NCI-H146 treated with DMSO at 0.1 percent for 48 hours (cell line): ENCODE data around the gene ATF4.
A peak's percentile ranks its signal among the peaks of the same experiment; 100 is the strongest.

Source experiments
- DNase-seq: peaks from one replicate; lab custom pipeline; 2025; ENCODE audit not compliant: unreplicated experiment; lab: John Stamatoyannopoulos, UW

ATF4 gene, protein sequence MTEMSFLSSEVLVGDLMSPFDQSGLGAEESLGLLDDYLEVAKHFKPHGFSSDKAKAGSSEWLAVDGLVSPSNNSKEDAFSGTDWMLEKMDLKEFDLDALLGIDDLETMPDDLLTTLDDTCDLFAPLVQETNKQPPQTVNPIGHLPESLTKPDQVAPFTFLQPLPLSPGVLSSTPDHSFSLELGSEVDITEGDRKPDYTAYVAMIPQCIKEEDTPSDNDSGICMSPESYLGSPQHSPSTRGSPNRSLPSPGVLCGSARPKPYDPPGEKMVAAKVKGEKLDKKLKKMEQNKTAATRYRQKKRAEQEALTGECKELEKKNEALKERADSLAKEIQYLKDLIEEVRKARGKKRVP

DNA sequence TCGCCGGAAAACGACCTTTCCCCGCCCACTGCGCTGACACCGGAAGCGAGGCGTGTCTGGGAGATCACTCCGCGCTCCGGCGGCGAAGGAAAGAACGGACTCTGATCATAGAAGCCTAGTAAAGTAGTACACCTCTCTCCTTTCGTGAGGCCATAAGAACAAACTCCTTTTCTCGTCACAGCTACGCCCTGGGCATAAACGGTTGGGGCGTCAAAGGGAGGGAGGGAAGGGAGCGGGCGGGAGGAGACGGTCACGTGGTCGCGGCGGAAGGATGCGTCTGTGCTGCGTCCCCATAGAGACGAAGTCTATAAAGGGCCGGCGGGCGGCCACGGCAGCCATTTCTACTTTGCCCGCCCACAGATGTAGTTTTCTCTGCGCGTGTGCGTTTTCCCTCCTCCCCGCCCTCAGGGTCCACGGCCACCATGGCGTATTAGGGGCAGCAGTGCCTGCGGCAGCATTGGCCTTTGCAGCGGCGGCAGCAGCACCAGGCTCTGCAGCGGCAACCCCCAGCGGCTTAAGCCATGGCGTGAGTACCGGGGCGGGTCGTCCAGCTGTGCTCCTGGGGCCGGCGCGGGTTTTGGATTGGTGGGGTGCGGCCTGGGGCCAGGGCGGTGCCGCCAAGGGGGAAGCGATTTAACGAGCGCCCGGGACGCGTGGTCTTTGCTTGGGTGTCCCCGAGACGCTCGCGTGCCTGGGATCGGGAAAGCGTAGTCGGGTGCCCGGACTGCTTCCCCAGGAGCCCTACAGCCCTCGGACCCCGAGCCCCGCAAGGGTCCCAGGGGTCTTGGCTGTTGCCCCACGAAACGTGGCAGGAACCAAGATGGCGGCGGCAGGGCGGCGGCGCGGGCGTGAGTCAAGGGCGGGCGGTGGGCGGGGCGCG lies at the start of gene ATF4:
Gene ATF4 (plus strand): TSS at position 337 of the 880 bp plus-strand sequence. CDS start 884 bp downstream, outside the sequence.
- peak; percentile 64 for DNase-seq

DNA sequence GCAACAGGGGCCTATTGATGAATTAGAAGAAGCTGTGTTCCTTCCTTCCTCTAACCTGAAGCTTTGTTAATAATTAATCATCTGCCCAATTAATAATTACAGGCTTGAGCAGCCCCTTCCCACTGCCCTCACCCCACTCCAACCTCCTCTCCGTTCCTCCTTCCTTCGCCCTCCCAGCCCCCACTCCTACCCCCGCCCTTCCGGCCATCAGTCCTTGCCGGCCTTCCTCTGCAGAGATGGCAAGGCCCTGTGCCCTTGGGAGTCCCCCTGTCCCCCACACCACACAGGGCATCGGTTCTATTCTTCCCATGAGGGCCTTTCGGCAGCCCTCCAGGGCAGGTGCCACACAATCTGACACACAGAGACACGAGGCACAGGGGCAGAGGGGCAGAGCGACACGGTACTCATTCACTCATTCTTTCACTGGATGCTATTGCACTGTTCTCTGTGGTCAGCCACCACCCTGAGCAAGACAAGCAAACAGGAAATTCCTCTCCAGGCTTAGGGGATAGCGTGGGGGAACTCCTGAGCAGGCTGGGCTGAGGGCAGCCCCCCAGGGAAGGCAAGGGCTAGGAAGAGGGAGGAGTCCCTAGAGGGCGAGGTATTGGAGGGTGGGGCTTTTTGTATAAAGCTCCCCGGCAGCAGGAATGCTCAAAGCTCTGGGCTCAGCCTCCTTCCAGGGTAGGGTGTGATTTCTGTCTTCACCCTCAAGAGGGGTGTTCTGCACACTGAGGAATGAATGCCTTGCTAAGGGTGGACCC lies 48.8 kb upstream of the ATF4 start:
- DNase-seq, result no peak

DNA sequence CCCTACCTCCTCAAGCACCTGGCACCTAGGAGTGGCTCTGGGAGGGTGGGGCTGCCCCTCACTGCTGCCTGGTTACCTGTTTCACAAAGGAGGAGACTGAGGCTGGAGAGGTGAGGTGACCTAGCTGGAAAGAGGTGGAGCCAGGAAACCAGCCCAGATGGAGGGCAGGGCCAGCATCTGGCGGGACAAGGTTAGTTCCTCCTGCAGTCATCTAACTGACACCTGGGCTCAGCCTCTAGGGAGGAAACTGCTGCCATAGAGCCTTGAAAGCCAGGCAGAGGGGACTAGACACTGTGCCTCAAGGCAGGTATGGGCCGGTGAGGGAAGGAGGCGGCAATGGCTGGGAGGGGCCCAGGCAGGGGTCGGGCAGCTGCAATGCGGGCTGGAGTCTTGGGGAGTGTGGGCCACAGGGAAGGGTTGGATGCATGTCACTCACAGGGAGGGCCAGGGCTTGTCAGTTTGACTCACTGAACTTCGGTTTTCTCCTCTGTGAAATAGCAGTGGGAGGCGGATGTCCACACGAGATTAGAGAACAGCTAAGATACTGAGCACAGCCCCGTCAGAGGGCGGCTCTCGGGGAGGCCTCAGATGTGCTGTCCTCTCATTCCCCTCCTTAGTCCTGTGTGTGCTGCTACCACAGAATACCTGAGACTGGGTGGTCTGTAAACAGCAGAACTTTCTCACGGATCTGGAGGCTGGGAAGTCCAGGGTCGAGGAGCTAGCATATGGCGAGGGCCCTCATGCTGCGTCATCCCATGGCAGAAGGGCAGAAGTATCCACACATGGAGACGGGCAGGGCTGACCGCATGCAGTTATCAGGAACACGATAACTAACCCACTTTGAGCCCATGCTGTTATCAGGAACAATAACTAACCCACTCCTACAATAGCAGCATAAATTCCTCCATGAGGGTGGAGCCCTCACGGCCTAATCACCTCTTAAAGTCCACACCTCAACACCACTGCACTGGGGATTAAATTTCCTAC lies 47.5 kb upstream of the ATF4 start:
- DNase-seq, result no peak

DNA sequence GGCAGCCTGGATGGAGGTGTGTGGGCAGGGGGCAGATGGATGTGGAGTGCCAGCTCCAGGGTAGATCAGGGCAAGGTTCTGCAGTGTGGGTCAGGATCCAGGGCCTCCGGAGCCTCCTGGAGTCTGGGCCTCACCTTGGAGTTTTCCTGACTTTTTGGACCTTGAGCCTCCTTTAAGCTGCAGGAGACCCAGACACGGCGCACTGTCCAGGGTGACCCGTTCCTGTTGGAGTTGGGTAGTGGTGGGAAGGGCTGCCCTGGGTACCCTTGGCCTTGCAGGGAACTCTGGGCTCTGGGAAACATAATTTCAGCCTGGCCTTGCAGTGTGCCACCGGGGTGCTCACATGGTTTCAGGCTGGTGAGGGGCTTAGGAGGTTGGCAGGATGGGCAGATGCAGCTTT lies 46.5 kb upstream of the ATF4 start:
- no peak for DNase-seq

DNA sequence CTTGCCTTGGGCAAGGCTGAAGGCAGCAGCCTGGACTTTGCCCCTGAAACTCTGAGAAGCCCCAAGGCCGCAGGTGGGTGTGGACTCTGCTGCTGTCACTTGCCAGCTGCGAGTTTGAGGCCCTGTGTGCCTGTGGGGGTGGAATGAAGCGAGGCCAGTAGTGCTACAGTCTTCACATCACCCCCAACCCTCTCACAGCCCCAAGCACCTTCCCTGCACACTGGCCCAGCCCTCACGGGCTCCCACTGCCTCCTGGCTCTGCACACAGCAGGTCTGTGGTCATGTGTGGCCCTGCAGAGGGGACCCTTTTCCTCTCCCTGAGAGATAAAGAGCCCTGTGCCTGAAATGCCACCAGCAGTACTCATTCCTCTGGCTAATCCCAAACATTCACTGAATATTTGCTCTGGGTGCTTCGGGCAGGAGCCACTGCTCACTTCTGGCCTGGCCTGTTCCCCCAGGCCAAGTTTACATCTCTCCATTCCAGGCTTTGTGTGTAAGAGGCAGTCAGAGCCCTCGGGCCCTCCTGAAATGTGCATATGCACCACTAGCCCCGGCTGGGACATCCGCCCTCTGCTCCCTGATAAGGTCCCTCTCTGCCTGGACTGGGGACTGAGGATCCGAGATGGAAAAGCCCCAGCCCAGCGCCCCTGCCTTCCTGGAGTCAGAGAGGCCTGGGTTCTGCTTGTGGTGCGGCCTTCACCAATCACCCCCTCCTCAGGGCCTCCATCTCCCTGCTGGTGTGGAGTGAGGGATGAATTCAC lies 45.8 kb upstream of the ATF4 start:
- DNase-seq, result no peak

DNA sequence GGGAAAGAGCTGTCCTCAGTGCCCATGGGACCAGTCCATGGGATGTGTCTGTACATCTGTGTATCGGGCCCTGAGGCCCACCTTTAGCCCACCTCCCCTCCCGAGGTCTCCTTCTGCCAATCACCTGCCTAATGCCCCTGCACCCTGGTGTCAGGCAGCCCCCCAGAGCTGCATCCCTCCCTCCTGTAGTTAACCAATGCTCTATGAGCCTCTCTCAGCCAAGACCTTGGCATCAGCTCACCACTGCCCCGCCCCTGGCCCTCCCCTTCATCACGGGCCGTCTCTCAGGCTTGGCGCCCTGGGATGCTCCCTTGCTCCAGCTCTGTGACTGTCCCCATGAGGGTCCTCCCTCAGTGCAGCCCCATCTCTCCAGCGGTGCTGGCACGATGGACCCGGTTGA lies 45.0 kb upstream of the ATF4 start:
- DNase-seq, result no peak

DNA sequence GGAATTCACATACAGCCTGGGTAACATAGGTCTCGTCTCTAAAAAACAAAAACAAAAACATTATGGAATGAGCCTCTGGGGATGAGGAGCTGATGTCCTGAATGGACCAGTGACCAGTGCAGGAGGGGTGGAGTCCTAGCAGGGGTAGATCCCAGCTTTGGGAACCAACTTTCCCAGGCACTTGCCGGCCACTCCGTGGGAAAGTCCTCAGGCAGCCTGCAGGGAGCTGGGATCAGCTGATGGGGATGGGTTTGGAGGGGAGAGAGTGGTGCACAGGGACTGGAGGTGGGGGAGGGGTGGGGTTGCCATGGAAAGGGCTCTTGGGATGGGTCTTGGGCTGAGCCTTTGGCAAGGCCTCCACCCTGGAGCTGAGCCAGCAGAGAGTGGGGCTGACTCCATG lies 44.5 kb upstream of the ATF4 start:
- no peak for DNase-seq

DNA sequence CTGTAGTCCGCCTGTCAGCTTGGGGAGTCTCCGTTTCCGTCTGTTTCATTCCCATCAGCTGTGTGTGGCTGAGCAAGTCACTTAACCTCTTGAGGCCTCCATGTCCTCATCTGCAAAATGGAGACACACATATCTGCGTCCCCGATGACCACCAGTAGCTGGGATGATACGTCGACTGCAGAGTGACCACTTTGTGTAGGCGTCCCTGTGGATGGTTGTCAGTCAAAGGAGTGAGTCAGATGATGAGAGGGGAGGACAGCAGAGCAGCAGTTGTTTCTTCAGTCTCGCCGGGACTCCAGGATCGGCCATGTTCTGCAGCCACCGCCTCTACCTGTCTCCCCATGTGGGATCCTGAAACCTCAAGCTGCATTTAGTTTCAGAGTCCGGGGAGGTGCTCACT lies 43.7 kb upstream of the ATF4 start:
- no peak for DNase-seq

DNA sequence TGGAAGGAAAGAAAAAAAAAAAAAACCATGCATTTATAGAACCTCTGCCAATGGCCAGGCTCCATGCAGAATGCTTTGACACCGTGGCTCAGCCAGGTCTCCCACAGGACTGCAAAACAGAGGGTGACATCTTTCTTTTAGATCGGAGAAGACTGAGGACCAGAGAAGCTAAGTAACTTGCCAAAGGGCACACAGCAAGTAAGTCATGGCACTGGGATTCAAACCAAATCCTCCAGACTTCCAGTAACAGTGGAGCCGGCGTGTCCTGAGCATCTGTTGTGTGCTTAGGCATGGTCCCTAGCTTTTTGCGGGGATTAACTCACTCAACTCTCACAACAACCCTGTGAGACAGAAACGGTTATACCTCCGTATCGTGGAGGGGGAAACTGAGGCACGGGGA lies 42.8 kb upstream of the ATF4 start:
- no peak for DNase-seq

DNA sequence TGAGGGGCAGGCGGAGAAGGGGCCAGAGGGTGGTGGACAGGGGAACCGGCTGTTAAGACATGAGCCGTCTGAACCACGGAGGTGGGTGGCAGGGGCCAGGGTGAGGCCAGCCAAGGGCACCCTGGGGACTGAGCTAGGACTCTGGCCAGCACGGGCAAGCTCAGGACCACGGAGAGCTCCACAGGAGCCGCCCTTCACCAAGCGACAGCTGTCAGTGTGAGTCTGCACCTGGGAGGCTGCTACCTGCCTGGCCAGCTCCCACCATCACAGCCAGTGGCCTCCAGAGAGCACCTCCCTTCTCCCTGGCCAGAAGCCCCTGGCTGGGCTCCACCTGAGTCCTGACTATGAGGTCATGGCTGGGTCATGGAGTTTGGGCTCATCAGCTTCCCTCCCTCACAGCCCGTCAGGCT lies 41.9 kb upstream of the ATF4 start:
- DNase-seq, result no peak

DNA sequence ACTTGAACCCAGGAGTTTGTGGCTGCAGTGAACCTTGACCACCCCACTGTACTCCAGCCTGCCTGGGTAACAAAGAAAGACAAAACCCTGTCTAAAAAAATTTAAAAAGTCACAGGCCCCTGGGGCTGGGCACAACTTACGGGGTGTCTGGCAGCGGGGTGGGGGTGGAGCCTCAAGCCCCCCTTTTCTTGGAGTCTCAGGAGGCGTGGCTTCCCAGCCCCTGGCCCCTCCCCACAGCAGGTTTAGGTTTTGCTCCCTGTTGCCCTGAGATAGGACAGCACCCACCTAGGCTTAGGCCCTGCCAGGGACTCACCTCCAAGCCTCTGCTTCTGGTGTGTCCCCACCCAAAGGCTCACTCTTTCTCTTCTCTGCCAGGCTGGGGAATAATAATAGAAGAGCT lies 41.1 kb upstream of the ATF4 start:
- no peak for DNase-seq

DNA sequence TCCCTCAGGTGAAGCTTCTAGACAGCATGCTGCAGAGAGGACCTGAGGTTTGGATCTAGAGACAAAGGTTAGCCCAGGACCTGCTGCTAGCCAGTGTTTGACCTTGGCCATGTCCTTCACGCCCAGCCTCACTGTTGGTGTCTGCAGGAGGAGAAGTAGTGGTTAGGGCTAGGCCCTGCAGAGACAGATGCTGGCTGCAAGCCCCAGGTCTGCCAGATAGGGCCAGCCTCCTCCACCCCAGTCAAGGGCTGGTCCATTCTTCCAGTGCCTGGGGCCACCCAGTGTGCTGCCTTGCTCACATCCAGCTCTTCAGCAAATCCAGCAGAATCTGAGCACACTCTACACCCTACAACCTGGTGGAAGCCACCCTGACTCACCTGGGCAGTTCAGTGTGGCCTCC lies 39.8 kb upstream of the ATF4 start:
- no peak for DNase-seq

DNA sequence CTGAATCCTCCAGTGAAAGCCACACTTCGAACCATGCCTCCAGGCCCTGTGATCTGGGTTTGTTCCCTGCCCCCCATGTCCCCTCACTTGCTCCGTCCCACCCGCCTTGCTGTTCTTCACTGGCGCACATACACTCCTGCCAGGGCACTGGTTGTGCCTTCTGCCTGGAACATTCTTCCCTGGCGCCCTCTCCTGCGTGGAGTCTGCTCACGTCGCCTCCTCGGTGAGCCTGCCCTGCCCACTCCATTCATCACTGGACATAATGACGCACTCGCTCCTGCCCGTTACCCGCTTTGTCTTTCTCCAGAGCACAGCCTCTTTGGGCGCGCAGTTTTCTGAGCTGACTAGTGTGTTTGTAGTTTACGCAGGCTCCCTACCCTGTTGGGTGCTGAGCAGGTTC lies 39.3 kb upstream of the ATF4 start:
- DNase-seq, result no peak

DNA sequence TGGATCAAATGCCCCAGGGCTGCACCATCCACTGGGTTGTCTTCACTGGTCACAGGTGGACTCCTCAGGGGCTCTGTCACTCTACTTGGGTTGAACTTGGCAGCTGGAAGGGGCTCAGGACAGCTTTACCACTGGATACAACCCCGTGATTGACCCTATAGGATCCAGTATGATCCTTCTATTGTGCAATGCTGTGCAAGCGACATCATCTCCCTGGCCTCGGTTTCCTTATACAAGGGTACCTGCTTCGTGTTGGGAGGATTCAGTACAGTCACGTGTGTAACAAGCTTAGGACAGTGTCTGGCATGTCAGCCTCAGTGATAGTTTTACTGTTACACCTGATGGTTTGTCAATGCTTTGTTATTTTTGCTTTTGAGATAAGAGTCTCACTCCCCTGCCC lies 38.8 kb upstream of the ATF4 start:
- no peak for DNase-seq

DNA sequence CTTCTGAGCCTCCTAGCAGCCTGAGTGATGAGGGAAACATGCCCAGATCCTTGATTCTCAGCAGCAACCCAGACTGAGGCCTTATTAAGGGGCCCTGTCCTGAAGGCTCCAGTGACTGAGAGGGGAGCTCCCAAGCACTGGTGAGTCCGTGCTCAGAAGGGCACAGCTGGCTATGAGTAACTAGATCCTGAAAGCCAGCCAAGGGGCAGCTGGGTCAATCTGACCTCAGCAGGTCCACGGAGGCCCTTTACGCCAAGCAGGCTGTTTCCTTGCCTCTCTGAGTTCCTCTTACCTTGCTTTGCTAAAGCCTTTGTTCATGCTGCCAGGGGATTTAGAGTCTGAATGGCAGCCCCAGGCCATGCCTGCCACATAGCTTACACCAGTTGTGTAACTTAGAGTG lies 37.6 kb upstream of the ATF4 start:
- DNase-seq, result no peak

DNA sequence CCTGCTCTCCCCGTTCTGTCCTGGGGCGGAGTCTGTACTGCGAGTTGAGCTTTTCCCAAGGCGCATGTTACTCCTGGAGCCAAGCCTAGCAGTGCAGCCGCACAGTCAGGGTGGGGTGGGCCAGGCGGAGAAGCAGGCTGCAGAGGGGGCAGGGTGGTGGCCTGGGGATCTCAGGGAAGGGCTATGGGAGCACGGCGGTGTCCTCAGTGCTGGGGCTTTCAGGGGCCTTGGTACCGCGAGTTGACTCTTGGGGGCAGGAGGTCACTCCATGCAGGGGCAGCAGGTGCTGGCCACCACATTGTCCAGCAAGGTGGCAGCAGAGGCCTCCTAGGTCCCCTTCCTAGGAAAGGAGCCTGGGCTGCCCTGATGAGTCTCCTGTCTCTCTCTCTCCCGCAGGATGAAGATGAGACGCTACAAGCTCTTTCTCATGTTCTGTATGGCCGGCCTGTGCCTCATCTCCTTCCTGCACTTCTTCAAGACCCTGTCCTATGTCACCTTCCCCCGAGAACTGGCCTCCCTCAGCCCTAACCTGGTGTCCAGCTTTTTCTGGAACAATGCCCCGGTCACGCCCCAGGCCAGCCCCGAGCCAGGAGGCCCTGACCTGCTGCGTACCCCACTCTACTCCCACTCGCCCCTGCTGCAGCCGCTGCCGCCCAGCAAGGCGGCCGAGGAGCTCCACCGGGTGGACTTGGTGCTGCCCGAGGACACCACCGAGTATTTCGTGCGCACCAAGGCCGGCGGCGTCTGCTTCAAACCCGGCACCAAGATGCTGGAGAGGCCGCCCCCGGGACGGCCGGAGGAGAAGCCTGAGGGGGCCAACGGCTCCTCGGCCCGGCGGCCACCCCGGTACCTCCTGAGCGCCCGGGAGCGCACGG lies 33.2 kb upstream of the ATF4 start:
- DNase-seq, result no peak

DNA sequence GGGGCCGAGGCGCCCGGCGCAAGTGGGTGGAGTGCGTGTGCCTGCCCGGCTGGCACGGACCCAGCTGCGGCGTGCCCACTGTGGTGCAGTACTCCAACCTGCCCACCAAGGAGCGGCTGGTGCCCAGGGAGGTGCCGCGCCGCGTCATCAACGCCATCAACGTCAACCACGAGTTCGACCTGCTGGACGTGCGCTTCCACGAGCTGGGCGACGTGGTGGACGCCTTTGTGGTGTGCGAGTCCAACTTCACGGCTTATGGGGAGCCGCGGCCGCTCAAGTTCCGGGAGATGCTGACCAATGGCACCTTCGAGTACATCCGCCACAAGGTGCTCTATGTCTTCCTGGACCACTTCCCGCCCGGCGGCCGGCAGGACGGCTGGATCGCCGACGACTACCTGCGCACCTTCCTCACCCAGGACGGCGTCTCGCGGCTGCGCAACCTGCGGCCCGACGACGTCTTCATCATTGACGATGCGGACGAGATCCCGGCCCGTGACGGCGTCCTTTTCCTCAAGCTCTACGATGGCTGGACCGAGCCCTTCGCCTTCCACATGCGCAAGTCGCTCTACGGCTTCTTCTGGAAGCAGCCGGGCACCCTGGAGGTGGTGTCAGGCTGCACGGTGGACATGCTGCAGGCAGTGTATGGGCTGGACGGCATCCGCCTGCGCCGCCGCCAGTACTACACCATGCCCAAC lies 32.4 kb upstream of the ATF4 start:
- no peak for DNase-seq

DNA sequence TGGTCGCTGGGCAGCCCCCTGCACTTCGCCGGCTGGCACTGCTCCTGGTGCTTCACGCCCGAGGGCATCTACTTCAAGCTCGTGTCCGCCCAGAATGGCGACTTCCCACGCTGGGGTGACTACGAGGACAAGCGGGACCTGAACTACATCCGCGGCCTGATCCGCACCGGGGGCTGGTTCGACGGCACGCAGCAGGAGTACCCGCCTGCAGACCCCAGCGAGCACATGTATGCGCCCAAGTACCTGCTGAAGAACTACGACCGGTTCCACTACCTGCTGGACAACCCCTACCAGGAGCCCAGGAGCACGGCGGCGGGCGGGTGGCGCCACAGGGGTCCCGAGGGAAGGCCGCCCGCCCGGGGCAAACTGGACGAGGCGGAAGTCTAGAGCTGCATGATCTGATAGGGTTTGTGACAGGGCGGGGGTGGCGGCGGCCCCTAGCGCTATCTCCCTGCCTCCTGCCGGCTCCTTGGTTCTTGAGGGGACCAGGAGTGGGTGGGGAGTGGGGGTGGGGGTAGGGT lies 31.7 kb upstream of the ATF4 start:
- no peak for DNase-seq
